AG09309 (cell line): ENCODE data around the gene AP1AR.

Experiments used
- DNase-seq: peaks from one replicate; pipeline ENCODE4 v3.0.0-alpha.2; 2010; ENCODE audit warnings: low read depth
- H3K4me3 ChIP-seq: 2 replicates; pipeline ENCODE4 v1.5.1; 2011; ENCODE audit warnings: mild to moderate bottlenecking, low read depth, low read length, moderate library complexity; ENCODE audit not compliant: control insufficient read depth
- TF ChIP-seq, protein P1 (sequence below): IDR thresholded peaks from 2 replicates; pipeline ENCODE4 v1.5.1; 2011; ENCODE audit warnings: mild to moderate bottlenecking, low read depth, low read length, inconsistent platforms; ENCODE audit not compliant: insufficient read depth, control insufficient read depth; ENCODE audit errors: missing control alignments

The AP1AR gene

DNA sequence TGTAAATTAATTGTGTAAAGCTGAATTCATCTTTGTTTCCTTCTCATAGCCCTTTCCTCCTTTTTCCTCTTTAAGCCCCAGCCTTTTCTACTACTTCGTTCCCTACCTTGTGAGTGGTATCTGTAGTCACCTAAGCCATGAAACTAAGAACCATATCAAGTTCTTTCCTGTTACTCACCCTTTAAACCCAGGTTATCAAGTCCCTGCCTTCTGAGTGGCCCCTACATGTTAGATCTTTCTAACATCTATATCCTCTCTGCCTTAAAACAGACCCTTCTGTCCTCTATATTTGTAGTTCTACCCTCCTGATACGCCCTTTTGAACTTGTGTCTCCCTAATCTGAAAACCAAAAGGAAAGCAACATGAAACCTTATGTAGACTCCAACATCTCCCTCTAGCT lies 7.2 kb downstream of the AP1AR start:
- DNase-seq: no peak

DNA sequence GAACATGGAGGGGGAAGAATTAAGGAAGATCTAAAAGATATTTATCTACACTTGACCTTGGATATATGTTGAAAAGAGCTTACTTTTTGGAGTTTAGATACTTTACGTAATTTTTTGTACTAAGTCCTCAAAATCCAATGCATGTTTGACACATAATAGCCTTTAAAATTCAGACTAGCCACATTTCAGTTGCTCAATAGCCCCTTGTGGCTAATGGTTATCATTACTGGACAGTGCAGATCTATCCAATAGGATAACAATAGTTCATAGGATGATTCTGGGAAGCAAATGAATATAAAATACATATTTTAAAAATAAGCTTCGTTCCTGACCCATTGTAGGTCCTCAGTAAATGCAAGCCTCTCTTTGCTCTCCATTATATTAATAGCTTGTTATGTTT lies 13.8 kb downstream of the AP1AR start:
- TF ChIP-seq, protein P1, sequence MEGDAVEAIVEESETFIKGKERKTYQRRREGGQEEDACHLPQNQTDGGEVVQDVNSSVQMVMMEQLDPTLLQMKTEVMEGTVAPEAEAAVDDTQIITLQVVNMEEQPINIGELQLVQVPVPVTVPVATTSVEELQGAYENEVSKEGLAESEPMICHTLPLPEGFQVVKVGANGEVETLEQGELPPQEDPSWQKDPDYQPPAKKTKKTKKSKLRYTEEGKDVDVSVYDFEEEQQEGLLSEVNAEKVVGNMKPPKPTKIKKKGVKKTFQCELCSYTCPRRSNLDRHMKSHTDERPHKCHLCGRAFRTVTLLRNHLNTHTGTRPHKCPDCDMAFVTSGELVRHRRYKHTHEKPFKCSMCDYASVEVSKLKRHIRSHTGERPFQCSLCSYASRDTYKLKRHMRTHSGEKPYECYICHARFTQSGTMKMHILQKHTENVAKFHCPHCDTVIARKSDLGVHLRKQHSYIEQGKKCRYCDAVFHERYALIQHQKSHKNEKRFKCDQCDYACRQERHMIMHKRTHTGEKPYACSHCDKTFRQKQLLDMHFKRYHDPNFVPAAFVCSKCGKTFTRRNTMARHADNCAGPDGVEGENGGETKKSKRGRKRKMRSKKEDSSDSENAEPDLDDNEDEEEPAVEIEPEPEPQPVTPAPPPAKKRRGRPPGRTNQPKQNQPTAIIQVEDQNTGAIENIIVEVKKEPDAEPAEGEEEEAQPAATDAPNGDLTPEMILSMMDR: no peak
- DNase-seq: no peak
- H3K4me3 ChIP-seq: no peak overlapping the region

More for the DNA sequence above, 7.2 kb downstream of the AP1AR start:
- TF ChIP-seq, protein P1: no peak
- H3K4me3 ChIP-seq: no peak overlapping the region

DNA sequence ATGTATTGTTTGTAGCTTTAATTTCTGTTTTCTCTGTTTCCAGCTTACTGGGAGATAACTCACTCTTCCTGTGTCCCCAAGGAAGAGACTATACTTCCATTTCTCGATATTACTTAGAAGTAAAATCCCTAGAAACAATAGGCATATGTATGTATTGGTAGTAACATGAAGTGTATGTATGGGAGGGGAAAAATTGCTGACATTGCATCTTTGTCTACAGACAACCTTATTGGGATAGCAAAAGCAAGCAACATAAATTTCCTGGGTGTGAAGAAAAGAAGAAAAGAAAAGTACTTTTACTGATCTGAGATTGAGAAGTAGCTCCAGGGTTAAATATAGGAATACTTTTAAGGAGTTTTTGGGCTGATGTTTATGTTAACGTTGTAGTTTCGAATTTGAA lies 15.4 kb downstream of the AP1AR start:
- DNase-seq: no peak
- H3K4me3 ChIP-seq: no peak overlapping the region

DNA sequence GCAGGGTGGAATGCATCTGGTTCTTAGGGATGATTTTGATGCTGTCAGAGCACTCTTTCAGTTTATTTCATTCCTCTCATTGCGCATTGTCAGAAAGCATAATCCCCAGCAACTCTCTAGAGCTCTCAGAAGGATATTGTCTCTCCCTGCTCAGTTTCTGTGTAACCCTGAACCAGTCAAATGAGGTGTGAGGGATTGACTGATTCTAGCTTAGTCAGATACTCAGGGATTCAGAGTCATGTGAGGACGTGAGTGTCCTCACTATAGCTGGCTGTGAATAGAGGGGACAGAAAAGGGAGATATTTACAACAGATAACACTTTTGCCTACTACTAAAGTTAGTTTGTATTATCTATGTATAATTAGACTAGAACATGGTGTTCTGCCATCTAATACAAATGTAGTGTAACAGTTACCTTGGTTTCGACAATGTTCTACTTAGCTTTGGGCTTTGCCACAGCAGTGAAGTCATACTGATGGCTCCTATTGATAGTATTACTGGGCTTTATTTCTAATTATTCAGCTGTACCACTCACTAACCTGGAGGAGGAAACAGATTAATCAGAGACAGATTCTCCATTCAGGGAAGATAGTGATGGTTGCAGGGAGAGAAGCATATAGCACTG lies 19.5 kb downstream of the AP1AR start:
- no peak overlapping the region for H3K4me3 ChIP-seq
- TF ChIP-seq, protein P1: no peak
- DNase-seq: no peak

More for the DNA sequence above, 15.4 kb downstream of the AP1AR start:
- TF ChIP-seq, protein P1: no peak

DNA sequence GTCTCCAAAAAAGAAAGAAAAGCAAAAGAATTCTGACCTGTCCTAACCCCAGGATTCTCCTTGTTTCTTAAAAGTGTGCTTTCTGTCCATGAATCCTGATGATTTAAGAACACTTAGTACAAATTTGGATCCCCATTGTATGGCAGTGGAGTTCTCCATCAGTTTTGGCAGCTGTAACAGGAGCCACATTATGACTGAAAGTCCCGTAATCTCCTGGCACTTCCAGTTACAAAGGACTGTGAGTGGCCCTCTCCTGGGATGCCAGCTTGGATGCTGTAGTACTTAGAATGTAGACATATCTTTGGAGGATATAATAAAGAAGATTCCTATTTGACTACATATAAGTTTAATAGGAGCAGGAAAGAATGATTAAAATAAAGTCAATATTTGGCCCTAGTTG lies 20.6 kb downstream of the AP1AR start:
- no peak overlapping the region for H3K4me3 ChIP-seq
- TF ChIP-seq, protein P1: no peak
- DNase-seq: no peak

DNA sequence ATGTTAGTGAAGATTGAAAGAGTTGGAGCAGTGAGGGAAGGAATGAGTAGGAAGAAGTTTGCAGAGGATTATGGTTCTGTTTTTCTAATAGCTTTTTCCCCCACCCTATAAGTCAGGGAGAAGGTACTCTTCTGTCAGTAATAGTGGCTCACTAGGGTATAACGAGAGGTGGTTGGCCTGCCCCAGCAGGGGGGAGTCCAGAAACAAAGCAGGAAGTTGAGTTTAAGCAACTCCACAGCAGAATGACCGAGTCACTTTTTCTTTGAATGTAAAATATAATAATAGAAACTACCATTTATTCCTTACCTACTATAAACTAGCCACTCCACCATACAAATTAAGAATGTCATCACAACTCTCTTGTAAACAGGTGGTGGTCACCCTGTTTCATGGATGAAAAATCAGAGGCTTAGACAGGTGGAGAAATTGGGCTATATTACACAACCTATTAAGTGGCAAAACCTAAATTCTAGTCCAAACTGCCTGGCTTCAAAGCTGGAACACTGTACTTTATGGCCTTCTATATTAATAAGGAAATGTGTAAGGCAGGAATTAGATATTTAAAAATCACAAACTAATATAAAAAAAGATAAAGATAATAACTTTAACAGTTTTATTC lies 21.9 kb downstream of the AP1AR start:
- no peak for DNase-seq
- TF ChIP-seq, protein P1: no peak

DNA sequence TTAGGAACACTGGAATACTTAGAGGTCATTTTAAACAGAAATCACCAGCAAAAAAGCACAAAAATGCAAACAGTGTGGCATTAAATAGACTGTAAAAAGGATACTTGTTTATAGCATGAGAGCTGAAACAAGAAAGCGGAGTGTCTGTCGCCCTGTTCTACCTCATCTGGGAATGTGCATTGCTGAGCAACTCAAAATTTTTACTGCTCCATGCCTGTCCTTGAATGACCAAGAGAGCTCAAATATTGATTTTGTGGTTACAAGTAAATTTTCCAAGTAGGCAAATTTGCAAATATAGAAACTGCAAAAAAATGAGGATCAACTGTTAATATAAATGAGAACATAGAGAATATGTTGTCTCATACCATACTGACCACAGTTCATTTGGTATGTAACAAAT lies 25.5 kb downstream of the AP1AR start:
- no peak overlapping the region for H3K4me3 ChIP-seq
- no peak for DNase-seq
- TF ChIP-seq, protein P1: no peak

More for the DNA sequence above, 21.9 kb downstream of the AP1AR start:
- no peak overlapping the region for H3K4me3 ChIP-seq
